H1 (cell line): ENCODE measurements around the gene RABGGTA. TPM values are rescaled to one million over a fixed set of nuclear protein-coding genes. Genes with fewer than 3 reads are reported as not detected.

Experiments used
- CTCF ChIA-PET: fragments of 300-600 bp; sonication (Branson Sonifier 250); formaldehyde crosslinking; loops from one replicate; lab custom pipeline; 2021; ENCODE audit not compliant: partially characterized antibody; lab: Charles Lee
- POLR2A ChIA-PET: fragments of 300-600 bp; sonication (Branson Sonifier 250); formaldehyde crosslinking; loops from one replicate; lab custom pipeline; 2021; ENCODE audit warnings: inconsistent platforms; ENCODE audit not compliant: partially characterized antibody; lab: Charles Lee
- DNase-seq, 2 experiments: peaks; one replicate each; pipeline versions ENCODE4 v3.0.0 to v3.0.0-alpha.2; 2010 to 2022; ENCODE audit warnings: low spot score in 2 of 2, low read depth in 1 of 2, mixed read lengths in 1 of 2
- FAIRE-seq: peaks from 2 replicates; lab custom pipeline; 2011; peaks lifted over from hg19 to GRCh38; lab: Jason Lieb, UNC
- H2AFZ ChIP-seq: 2 replicates; pipeline ENCODE4 v1.8.1; 2012; ENCODE audit warnings: low read length, inconsistent platforms
- H2AK5ac ChIP-seq: 2 replicates; pipeline ENCODE4 v1.6.1; 2013; ENCODE audit warnings: low read depth, low read length
- H2BK120ac ChIP-seq: replicated peaks from 2 replicates; pipeline ENCODE3; 2013; ENCODE audit warnings: low read depth, low read length, inconsistent platforms
- H2BK12ac ChIP-seq: 2 replicates; pipeline ENCODE4 v1.6.1; 2013; ENCODE audit warnings: low read depth, low read length
- H2BK15ac ChIP-seq: 2 replicates; pipeline ENCODE4 v1.6.1; 2013; ENCODE audit warnings: low read length
- H2BK20ac ChIP-seq: 2 replicates; pipeline ENCODE4 v1.6.1; 2013; ENCODE audit warnings: low read length
- H2BK5ac ChIP-seq: 2 replicates; pipeline ENCODE4 v1.6.1; 2013; ENCODE audit warnings: low read depth, low read length
- H3K14ac ChIP-seq: 2 replicates; pipeline ENCODE4 v1.6.1; 2013; ENCODE audit warnings: inconsistent platforms; ENCODE audit not compliant: insufficient read length
- H3K18ac ChIP-seq: 2 replicates; pipeline ENCODE4 v1.6.1; 2013; ENCODE audit warnings: low read length; ENCODE audit errors: extremely low read depth
- H3K23ac ChIP-seq: 2 replicates; pipeline ENCODE4 v1.6.1; 2013; ENCODE audit warnings: inconsistent platforms; ENCODE audit not compliant: insufficient read length
- H3K23me2 ChIP-seq: 2 replicates; pipeline ENCODE4 v1.6.1; 2013; ENCODE audit warnings: low read depth, low read length
- H3K27ac ChIP-seq: 2 replicates; pipeline ENCODE4 v1.6.1; 2011; ENCODE audit warnings: low read depth, low read length, inconsistent platforms
- H3K27me3 ChIP-seq, 4 experiments: replicated peaks in 1 of 4; 1 replicate in 1 of 4; 2 replicates in 3 of 4; pipeline versions ENCODE4 v1.6.1 to v1.8.1; 2011 to 2013; ENCODE audit warnings: low read length in 3 of 4, mild to moderate bottlenecking in 3 of 4, inconsistent platforms in 2 of 4, mixed read lengths in 2 of 4, moderate library complexity in 1 of 4; ENCODE audit not compliant: control insufficient read depth in 3 of 4, insufficient read depth in 3 of 4; ENCODE audit errors: extremely low read depth in 1 of 4
- H3K36me3 ChIP-seq, 4 experiments: 2 replicates each; pipeline versions ENCODE4 v1.6.1 to v1.8.1; 2011 to 2013; ENCODE audit warnings: mild to moderate bottlenecking in 4 of 4, low read length in 3 of 4, moderate library complexity in 2 of 4, control low read depth in 1 of 4, inconsistent platforms in 1 of 4; ENCODE audit not compliant: insufficient read depth in 4 of 4, control insufficient read depth in 2 of 4
- H3K4ac ChIP-seq: replicated peaks from 2 replicates; pipeline ENCODE3; 2013; ENCODE audit warnings: low read length, low read depth, mixed read lengths, inconsistent platforms; ENCODE audit not compliant: insufficient read length
- H3K4me1 ChIP-seq, 4 experiments: replicated peaks in 1 of 4; 1 replicate in 1 of 4; 2 replicates in 3 of 4; pipeline versions ENCODE4 v1.6.1 to v1.8.1; 2011 to 2013; ENCODE audit warnings: low read length in 3 of 4, inconsistent platforms in 2 of 4, mixed read lengths in 1 of 4; ENCODE audit not compliant: insufficient read depth in 4 of 4, control insufficient read depth in 3 of 4
- H3K4me2 ChIP-seq, 2 experiments: 2 replicates each; pipeline versions ENCODE4 v1.6.1 to v1.8.1; 2011 to 2013; ENCODE audit warnings: low read depth in 2 of 2, low read length in 2 of 2, control low read depth in 1 of 2, inconsistent platforms in 1 of 2, mild to moderate bottlenecking in 1 of 2; ENCODE audit not compliant: insufficient read depth in 1 of 2
- H3K4me3 ChIP-seq, 4 experiments: fragments of 200-600, 300-600 bp in 1 of 4; sonication (generic), shearing (Covaris generic), sonication (Bioruptor Twin) in 1 of 4; 2 replicates each; pipeline versions ENCODE4 v1.5.1 to v1.8.1; 2011 to 2016; ENCODE audit warnings: low read length in 4 of 4, low read depth in 3 of 4, control low read depth in 2 of 4, inconsistent platforms in 2 of 4, mild to moderate bottlenecking in 2 of 4, mixed read lengths in 1 of 4, moderate library complexity in 1 of 4; ENCODE audit not compliant: insufficient read depth in 2 of 4; ENCODE audit errors: extremely low read depth in 1 of 4
- H3K56ac ChIP-seq: replicated peaks from 2 replicates; pipeline ENCODE3; 2013; ENCODE audit warnings: low read depth, mild to moderate bottlenecking, mixed read lengths, low read length, inconsistent platforms; ENCODE audit not compliant: insufficient read length
- H3K79me1 ChIP-seq: 2 replicates; pipeline ENCODE4 v1.6.1; 2013; ENCODE audit warnings: low read depth, low read length, control low read depth
- H3K79me2 ChIP-seq, 2 experiments: 2 replicates each; pipeline versions ENCODE4 v1.6.1 to v1.8.1; 2012 to 2013; ENCODE audit warnings: low read length in 2 of 2, mild to moderate bottlenecking in 2 of 2, inconsistent platforms in 1 of 2; ENCODE audit not compliant: insufficient read depth in 2 of 2, control insufficient read depth in 1 of 2
- H3K9ac ChIP-seq, 4 experiments: replicated peaks in 1 of 4; 1 replicate in 1 of 4; 2 replicates in 3 of 4; pipeline versions ENCODE4 v1.6.1 to v1.8.1; 2011 to 2013; ENCODE audit warnings: low read depth in 3 of 4, low read length in 3 of 4, control low read depth in 2 of 4, mild to moderate bottlenecking in 2 of 4, moderate library complexity in 2 of 4, inconsistent platforms in 1 of 4; ENCODE audit errors: extremely low read depth in 1 of 4
- H3K9me3 ChIP-seq, 2 experiments: 2 replicates each; pipeline versions ENCODE4 v1.6.1 to v1.8.1; 2012 to 2013; ENCODE audit warnings: mild to moderate bottlenecking in 2 of 2, moderate library complexity in 2 of 2, control low read depth in 1 of 2, inconsistent platforms in 1 of 2, low read depth in 1 of 2, low read length in 1 of 2, mixed read lengths in 1 of 2; ENCODE audit not compliant: insufficient read depth in 2 of 2
- H4K20me1 ChIP-seq, 2 experiments: replicated peaks in 1 of 2; 2 replicates each; pipeline versions ENCODE3 to v1.8.1; 2011 to 2013; ENCODE audit warnings: inconsistent platforms in 2 of 2, low read length in 2 of 2, mild to moderate bottlenecking in 1 of 2; ENCODE audit not compliant: insufficient read depth in 2 of 2, control insufficient read depth in 1 of 2
- H4K5ac ChIP-seq: 2 replicates; pipeline ENCODE4 v1.6.1; 2013; ENCODE audit warnings: low read length, low read depth, mixed read lengths, inconsistent platforms; ENCODE audit not compliant: insufficient read length
- H4K8ac ChIP-seq: 2 replicates; pipeline ENCODE4 v1.8.0; 2013; ENCODE audit warnings: mild to moderate bottlenecking, moderate library complexity, low read length, inconsistent platforms; ENCODE audit not compliant: insufficient read depth; ENCODE audit errors: extremely low read depth
- H4K91ac ChIP-seq: replicated peaks from 2 replicates; pipeline ENCODE3; 2013; ENCODE audit warnings: low read length, mixed read lengths, inconsistent platforms; ENCODE audit not compliant: insufficient read length
- ASH2L ChIP-seq: fragments of 200-600, 300-600 bp; sonication (generic); IDR thresholded peaks from one replicate; pipeline ENCODE4 v1.7.1; 2017; ENCODE audit warnings: low read length
- BACH1 ChIP-seq: IDR thresholded peaks from 2 replicates; pipeline ENCODE4 v1.6.1; 2012; ENCODE audit warnings: low read length, improper control_type of control experiment
- CEBPB ChIP-seq: IDR thresholded peaks from 2 replicates; pipeline ENCODE4 v1.6.1; 2012; ENCODE audit warnings: low read depth, low read length
- EP300 ChIP-seq, 2 experiments: IDR thresholded peaks; 1 replicate in 1 of 2; 2 replicates in 1 of 2; pipeline ENCODE4 v1.6.1; 2011 to 2012; ENCODE audit warnings: low read depth in 2 of 2, low read length in 2 of 2, mild to moderate bottlenecking in 2 of 2, borderline replicate concordance in 1 of 2, inconsistent platforms in 1 of 2, moderate library complexity in 1 of 2
- KDM1A ChIP-seq: fragments of 200-600, 300-600 bp; sonication (generic); IDR thresholded peaks from 2 replicates; pipeline ENCODE4 v1.7.1; 2016; ENCODE audit warnings: mild to moderate bottlenecking, low read length, borderline replicate concordance
- NRF1 ChIP-seq: IDR thresholded peaks from 2 replicates; pipeline ENCODE4 v1.6.1; 2011; ENCODE audit warnings: mild to moderate bottlenecking, low read depth, low read length, improper control_type of control experiment
- RBBP5 ChIP-seq: IDR thresholded peaks from 2 replicates; pipeline ENCODE4 v1.7.1; 2012; ENCODE audit warnings: low read depth, mild to moderate bottlenecking, inconsistent platforms, low read length, moderate library complexity, borderline replicate concordance
- RFX5 ChIP-seq: IDR thresholded peaks from 2 replicates; pipeline ENCODE4 v1.6.1; 2011; ENCODE audit warnings: low read depth, low read length, improper control_type of control experiment, borderline replicate concordance
- SIRT6 ChIP-seq: IDR thresholded peaks from one replicate; pipeline ENCODE4 v1.7.1; 2012; ENCODE audit warnings: low read length, inconsistent platforms
- SUZ12 ChIP-seq: fragments of 200-600 bp; sonication (generic); IDR thresholded peaks from 2 replicates; pipeline ENCODE4 v1.6.1; 2012; ENCODE audit warnings: mild to moderate bottlenecking, inconsistent platforms, low read length, moderate library complexity, mixed read lengths
- TAF7 ChIP-seq: optimal IDR thresholded peaks from 2 replicates; pipeline ENCODE3; 2011; ENCODE audit warnings: low read depth, mild to moderate bottlenecking, inconsistent platforms, low read length, moderate library complexity, borderline replicate concordance
- TEAD4 ChIP-seq: IDR thresholded peaks from 2 replicates; pipeline ENCODE4 v1.6.1; 2012; ENCODE audit warnings: low read depth, low read length, inconsistent platforms, mixed read lengths
- WGBS, 2 experiments: shearing (Covaris generic) in 1 of 2; methylation state at CpG; one replicate each; pipeline versions ENCODE4 v1.1.6 to v1.1.7; 2013 to 2015; ENCODE audit warnings: low lambda C conversion rate in 2 of 2, mixed read lengths in 2 of 2, inconsistent platforms in 1 of 2, low coverage in 1 of 2, missing lambda C conversion rate in 1 of 2; ENCODE audit not compliant: insufficient replicate concordance in 2 of 2, insufficient coverage in 1 of 2, insufficient read length in 1 of 2; ENCODE audit errors: extremely low coverage in 1 of 2, missing lambda C conversion rate in 1 of 2; 5-methylcytosine and 5-hydroxymethylcytosine counted together
- polyA plus RNA-seq, 7 experiments: library from polyadenylated mRNA; depleted of rRNA in 3 of 7; stranded (reverse) in 5 of 7; unstranded in 2 of 7; fragments of >200 nt in 5 of 7; fragments of 200-250 nt in 2 of 7; gene quantifications; 1 replicate in 5 of 7; 2 replicates in 1 of 7; 4 replicates in 1 of 7; pipeline versions ENCODE4 v1.2.1 to v1.2.3, GENCODE V29; 2011 to 2013; ENCODE audit warnings: missing spikeins in 2 of 7, mixed read lengths in 2 of 7
- total RNA-seq: library from RNA; stranded (reverse); fragmentation: NEBNext Ultra II Directional; extraction: Animal tissue kit (Norgen Biotek cat#: 25700); gene quantifications from 2 replicates; pipeline ENCODE4 v1.2.1, GENCODE V29; 2021
- TF ChIP-seq, protein P1 (sequence below): IDR thresholded peaks from 2 replicates; pipeline ENCODE4 v1.6.1; 2011; ENCODE audit warnings: low read depth, mild to moderate bottlenecking, low read length; ENCODE audit not compliant: insufficient read depth

RABGGTA gene
- total and polyA plus RNA-seq, 2 of the 8 experiments (the other 6 are each of a cell fraction or from before 2014, with no cell fraction given) = 16.0 to 49.8 TPM

DNA sequence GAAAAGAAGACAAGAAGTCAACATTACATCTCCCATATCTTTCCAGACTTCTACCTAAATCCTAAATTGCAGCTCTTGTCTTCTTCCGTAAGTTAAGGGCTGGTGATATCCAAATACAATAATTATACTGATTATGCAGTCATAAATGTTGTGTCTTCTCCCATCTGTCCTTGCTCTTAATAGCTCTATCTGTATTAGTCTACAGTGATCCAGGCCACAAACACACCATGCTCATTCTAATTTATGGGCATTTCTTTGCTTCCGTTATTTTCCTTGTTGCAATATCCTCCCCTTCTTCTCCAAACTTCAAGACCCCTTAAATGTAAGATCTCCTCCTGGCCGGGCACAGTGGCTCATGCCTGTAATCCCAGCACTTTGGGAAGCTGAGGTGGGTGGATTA, 51.9 kb downstream of the RABGGTA start:
- Histone ChIP-seq H3K23ac (no peak overlapping the region), H2AK5ac (no peak overlapping the region), H2AFZ (no peak overlapping the region), H3K18ac (no peak overlapping the region), H3K4ac (no peak overlapping the region), H4K20me1 (peaks cover 0 to 1% of the 10 kb centered on the region in 2 experiments), H4K5ac (no peak overlapping the region), H3K79me1 (no peaks in the 10 kb centered on the region; the same call in 1 of the 2 replicates), H2BK12ac (no peak overlapping the region), H2BK20ac (no peak overlapping the region), H2BK15ac (no peak overlapping the region), H3K56ac (no peak overlapping the region), H4K8ac (no peak overlapping the region), H3K23me2 (peaks cover 3% of the 10 kb centered on the region), H3K4me3 (no peak overlapping the region), H3K79me2 (peaks cover 0 to 30% of the 10 kb centered on the region in 2 experiments; a peak in 2 of 4 replicates), H3K9me3 (no peaks in the 10 kb centered on the region), H3K14ac (no peak overlapping the region), H3K36me3 (peaks cover 0 to 6% (median 4%) of the 10 kb centered on the region in 4 experiments; a peak in 4 of 8 replicates), H3K4me2 (no peak overlapping the region), H4K91ac (no peak overlapping the region), H2BK5ac (no peak overlapping the region), H3K27me3 (no peaks in the 10 kb centered on the region), H3K9ac (no peak overlapping the region), H3K4me1 (no peaks in the 10 kb centered on the region), H2BK120ac (no peak overlapping the region), H3K27ac (no peak overlapping the region)
- 60% methylated on average over 3 of the region's 3 CpGs; no CpG with 5 or more reads in 1 of the 2 experiments for WGBS, 2 experiments
- POLR2A ChIA-PET = interaction anchor here (0.8 to 2.0 kb wide), 10 partner anchors 8 to 104 kb away, joined by 3 to 9 read pairs (median 3); partner anchors contain the start of genes DCAF11, DHRS1, NOP9 and NRL
- FAIRE-seq (no peak), DNase-seq (no peak)
- CTCF ChIA-PET = interaction anchor here (0.7 to 5.0 kb wide), 7 partner anchors 12 to 88 kb away, joined by 3 to 16 read pairs (median 3); partner anchors contain the start of genes CIDEB and IRF9
- no peak for TF ChIP-seq RBBP5
- no peak for TF ChIP-seq CEBPB
- TF ChIP-seq, protein P1, sequence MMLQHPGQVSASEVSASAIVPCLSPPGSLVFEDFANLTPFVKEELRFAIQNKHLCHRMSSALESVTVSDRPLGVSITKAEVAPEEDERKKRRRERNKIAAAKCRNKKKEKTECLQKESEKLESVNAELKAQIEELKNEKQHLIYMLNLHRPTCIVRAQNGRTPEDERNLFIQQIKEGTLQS = no peak
- no peak for TF ChIP-seq EP300 (IDR thresholded peaks at IDR 0.05; ENCODE audit: borderline replicate concordance in 1 of 2, low read depth in 2 of 2, low read length in 2 of 2)
- no peak for TF ChIP-seq SIRT6
- TF ChIP-seq ASH2L = no peak
- no peak for TF ChIP-seq RFX5
- TF ChIP-seq BACH1 = no peak
- no peak for TF ChIP-seq TAF7
- TF ChIP-seq NRF1 = no peak
- no peak for TF ChIP-seq SUZ12
- no peak for TF ChIP-seq KDM1A
- no peak for TF ChIP-seq TEAD4
